Panc1 (cell line): ENCODE data around the gene HTR3D. TPM values are rescaled to one million over a fixed set of nuclear protein-coding genes. Genes with fewer than 3 reads are reported as not detected.

Source experiments
- ATAC-seq: fragments of 200-7000 bp; cut with Tn5 transposase; 2 replicates; pipeline ENCODE4 v1.9.1; 2020; ENCODE audit warnings: mild to moderate bottlenecking, moderate library complexity
- BruUV-seq: library from RNA; stranded (reverse); fragments of 400-500 nt; replicated peaks from 2 replicates; lab custom pipeline; 2021; lab: Mats Ljungman, UMichigan
- CTCF ChIA-PET: fragments of 300-600 bp; sonication (Branson Sonifier 250); formaldehyde crosslinking; loops from one replicate; lab custom pipeline; 2022; ENCODE audit warnings: antibody characterized with exemption; lab: Charles Lee
- POLR2A ChIA-PET: fragments of 300-600 bp; sonication (Branson Sonifier 250); formaldehyde crosslinking; loops from one replicate; lab custom pipeline; 2022; ENCODE audit warnings: antibody characterized with exemption; lab: Charles Lee
- DNase-seq: peaks from one replicate; pipeline ENCODE4 v3.0.0-alpha.2; 2010; ENCODE audit warnings: low read depth, low spot score
- H3K27ac ChIP-seq: 2 replicates; pipeline ENCODE4 v1.5.1; 2011; ENCODE audit warnings: mild to moderate bottlenecking, low read length, inconsistent platforms
- H3K27me3 ChIP-seq: fragments of 200-500 bp; sonication (Bioruptor generic); 2 replicates; pipeline ENCODE4 v1.6.0; 2014; ENCODE audit warnings: low read length, inconsistent platforms; ENCODE audit not compliant: control insufficient read depth, insufficient read depth
- H3K36me3 ChIP-seq: fragments of 200-500 bp; sonication (Bioruptor generic); 2 replicates; pipeline ENCODE4 v1.5.1; 2014; ENCODE audit warnings: inconsistent platforms, mild to moderate bottlenecking, low read length, moderate library complexity; ENCODE audit not compliant: control insufficient read depth, insufficient read depth
- H3K4me1 ChIP-seq: 2 replicates; pipeline ENCODE4 v1.5.1; 2011; ENCODE audit warnings: inconsistent platforms, mild to moderate bottlenecking, low read length, moderate library complexity; ENCODE audit not compliant: control insufficient read depth, insufficient read depth
- H3K4me3 ChIP-seq, 2 experiments: 2 replicates each; pipeline ENCODE4 v1.5.1; 2011 to 2012; ENCODE audit warnings: low read depth in 2 of 2, low read length in 2 of 2, mild to moderate bottlenecking in 2 of 2, inconsistent platforms in 1 of 2, moderate library complexity in 1 of 2
- H3K9me3 ChIP-seq: fragments of 200-500 bp; sonication (Bioruptor generic); 2 replicates; pipeline ENCODE4 v1.5.1; 2014; ENCODE audit warnings: low read depth, mild to moderate bottlenecking, inconsistent platforms, low read length, moderate library complexity; ENCODE audit not compliant: control insufficient read depth, insufficient read depth
- POLR2AphosphoS5 ChIP-seq: IDR thresholded peaks from 2 replicates; pipeline ENCODE4 v1.6.1; 2012; ENCODE audit warnings: mild to moderate bottlenecking, low read depth, low read length, moderate library complexity
- SIN3A ChIP-seq: IDR thresholded peaks from 2 replicates; pipeline ENCODE4 v1.6.1; 2012; ENCODE audit warnings: low read depth, mild to moderate bottlenecking, low read length, moderate library complexity, borderline replicate concordance; ENCODE audit not compliant: insufficient read depth
- TCF7L2 ChIP-seq: IDR thresholded peaks from 2 replicates; pipeline ENCODE4 v1.6.1; 2011; ENCODE audit warnings: mild to moderate bottlenecking, low read depth, low read length, inconsistent platforms
- in situ Hi-C: cut with HindIII; loops from 2 replicates; pipeline ENCODE4 v1.10.0; 2016; ENCODE audit warnings: low sequenced_read_pairs, low pct_unique_long_range_greater_than_20kb
- intact Hi-C: fragments of 100-400 bp; cut with micrococcal nuclease; formaldehyde crosslinking; loops from one replicate; pipeline ENCODE4 v1.10.0; 2022; ENCODE audit not compliant: unreplicated experiment
- total RNA-seq: library from RNA; stranded (reverse); gene quantifications from one replicate; pipeline ENCODE4 v1.2.1, GENCODE V29; 2021; ENCODE audit not compliant: unreplicated experiment
- TF ChIP-seq, protein P1 (sequence below): fragments of 450-650 bp; IDR thresholded peaks from 2 replicates; pipeline ENCODE4 v1.5.1; 2017; ENCODE audit warnings: mild to moderate bottlenecking
- TF ChIP-seq, protein P2 (sequence below), 2 experiments: IDR thresholded peaks; 2 replicates each; pipeline ENCODE4 v1.6.1; 2011 to 2012; ENCODE audit warnings: low read depth in 2 of 2, control low read depth in 1 of 2, low read length in 1 of 2, mild to moderate bottlenecking in 1 of 2, moderate library complexity in 1 of 2; ENCODE audit not compliant: insufficient read depth in 1 of 2

The HTR3D gene
- total RNA-seq, 1 experiment from 2014 or later: not detected

DNA sequence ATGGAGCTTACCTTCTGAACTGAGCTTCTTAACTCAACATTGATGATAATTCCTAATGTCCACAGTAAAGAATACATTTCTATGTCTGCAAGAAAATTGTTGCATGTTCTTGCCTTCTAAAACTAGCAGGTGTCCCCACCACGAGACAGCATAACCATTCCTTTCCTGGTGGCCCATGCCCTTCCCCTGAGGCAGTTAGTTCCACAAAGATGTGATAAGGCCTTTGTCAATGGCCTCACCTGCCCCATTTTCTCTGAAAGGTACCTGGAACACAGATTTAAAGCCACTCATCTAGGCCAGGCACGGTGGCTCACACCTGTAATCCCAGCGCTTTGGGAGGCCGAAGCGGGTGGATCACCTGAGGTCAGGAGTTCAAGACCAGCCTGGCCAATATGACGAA is 44.4 kb downstream of the HTR3D start:
- in situ Hi-C loops: no loop called here
- no peak for TF ChIP-seq POLR2AphosphoS5
- no peak for TF ChIP-seq SIN3A
- ATAC-seq (no peak), DNase-seq (no peak)
- no peaks in the 10 kb centered on the region for H3K4me1 ChIP-seq
- ChIA-PET CTCF (interaction anchor here (0.9 kb wide), 1 partner anchor 370 kb away, joined by 3 read pairs; no protein-coding TSS in a partner anchor), POLR2A (interaction anchor here (0.6 kb wide), 1 partner anchor 121 kb away, joined by 6 read pairs; no protein-coding TSS in a partner anchor)
- no peaks in the 10 kb centered on the region for H3K9me3 ChIP-seq
- H3K36me3 ChIP-seq: no peaks in the 10 kb centered on the region
- no TSS peak for BruUV-seq
- H3K4me3 ChIP-seq: no peak overlapping the region
- H3K27ac ChIP-seq: no peak overlapping the region
- no peaks in the 10 kb centered on the region; the same call in 1 of the 2 replicates for H3K27me3 ChIP-seq
- intact Hi-C loops: no loop called here

DNA sequence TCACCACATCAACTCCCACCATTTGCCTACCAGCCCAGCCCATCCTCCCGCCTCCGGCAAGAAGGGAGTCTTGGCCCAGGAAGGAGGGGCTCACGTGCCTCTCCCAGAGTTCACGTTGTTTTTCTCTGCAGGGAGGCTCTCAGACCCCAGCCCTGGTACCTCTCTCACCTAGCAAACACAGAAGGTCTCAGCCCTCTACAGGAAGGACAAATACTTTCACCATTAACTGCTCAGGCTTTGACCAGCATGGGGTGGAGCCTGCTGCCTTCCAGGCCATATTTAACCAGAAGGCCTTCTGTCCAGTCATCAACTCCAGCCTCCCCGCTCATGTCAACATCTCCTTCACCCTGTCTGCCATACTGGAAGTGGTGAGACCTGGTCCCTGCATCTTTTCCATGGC is 46.3 kb downstream of the HTR3D start:
- no peak for ATAC-seq
- in situ Hi-C loops: no loop called here

DNA sequence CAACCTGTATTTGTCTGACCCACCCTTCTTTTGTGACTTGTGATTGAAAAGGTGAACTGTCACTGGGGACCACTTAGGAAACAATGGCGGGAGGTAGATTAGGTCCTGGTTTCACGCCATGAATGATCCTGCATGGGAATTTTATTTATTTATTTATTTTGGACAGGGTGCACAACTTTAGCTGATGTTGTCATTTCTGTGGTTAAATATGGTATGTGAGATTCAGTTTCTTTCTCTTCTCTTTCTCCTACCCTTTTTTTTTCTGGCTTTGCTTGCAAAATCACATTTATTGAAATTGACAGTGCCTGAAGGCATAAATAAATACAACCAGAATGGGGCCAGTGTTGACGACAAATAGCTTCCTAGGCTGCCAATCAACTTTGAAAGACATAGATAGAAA is 47.3 kb downstream of the HTR3D start:
- ATAC-seq (no peak), DNase-seq (no peak)
- H3K27ac ChIP-seq: no peak overlapping the region
- H3K9me3 ChIP-seq: no peaks in the 10 kb centered on the region
- in situ Hi-C loops (no loop called here), intact Hi-C loops (no loop called here)
- H3K27me3 ChIP-seq: no peaks in the 10 kb centered on the region; the same call in 1 of the 2 replicates
- no peaks in the 10 kb centered on the region for H3K4me1 ChIP-seq
- H3K4me3 ChIP-seq: no peak overlapping the region
- TF ChIP-seq, protein P1, sequence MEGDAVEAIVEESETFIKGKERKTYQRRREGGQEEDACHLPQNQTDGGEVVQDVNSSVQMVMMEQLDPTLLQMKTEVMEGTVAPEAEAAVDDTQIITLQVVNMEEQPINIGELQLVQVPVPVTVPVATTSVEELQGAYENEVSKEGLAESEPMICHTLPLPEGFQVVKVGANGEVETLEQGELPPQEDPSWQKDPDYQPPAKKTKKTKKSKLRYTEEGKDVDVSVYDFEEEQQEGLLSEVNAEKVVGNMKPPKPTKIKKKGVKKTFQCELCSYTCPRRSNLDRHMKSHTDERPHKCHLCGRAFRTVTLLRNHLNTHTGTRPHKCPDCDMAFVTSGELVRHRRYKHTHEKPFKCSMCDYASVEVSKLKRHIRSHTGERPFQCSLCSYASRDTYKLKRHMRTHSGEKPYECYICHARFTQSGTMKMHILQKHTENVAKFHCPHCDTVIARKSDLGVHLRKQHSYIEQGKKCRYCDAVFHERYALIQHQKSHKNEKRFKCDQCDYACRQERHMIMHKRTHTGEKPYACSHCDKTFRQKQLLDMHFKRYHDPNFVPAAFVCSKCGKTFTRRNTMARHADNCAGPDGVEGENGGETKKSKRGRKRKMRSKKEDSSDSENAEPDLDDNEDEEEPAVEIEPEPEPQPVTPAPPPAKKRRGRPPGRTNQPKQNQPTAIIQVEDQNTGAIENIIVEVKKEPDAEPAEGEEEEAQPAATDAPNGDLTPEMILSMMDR: no peak
- TF ChIP-seq TCF7L2: no peak
- TF ChIP-seq, protein P2, sequence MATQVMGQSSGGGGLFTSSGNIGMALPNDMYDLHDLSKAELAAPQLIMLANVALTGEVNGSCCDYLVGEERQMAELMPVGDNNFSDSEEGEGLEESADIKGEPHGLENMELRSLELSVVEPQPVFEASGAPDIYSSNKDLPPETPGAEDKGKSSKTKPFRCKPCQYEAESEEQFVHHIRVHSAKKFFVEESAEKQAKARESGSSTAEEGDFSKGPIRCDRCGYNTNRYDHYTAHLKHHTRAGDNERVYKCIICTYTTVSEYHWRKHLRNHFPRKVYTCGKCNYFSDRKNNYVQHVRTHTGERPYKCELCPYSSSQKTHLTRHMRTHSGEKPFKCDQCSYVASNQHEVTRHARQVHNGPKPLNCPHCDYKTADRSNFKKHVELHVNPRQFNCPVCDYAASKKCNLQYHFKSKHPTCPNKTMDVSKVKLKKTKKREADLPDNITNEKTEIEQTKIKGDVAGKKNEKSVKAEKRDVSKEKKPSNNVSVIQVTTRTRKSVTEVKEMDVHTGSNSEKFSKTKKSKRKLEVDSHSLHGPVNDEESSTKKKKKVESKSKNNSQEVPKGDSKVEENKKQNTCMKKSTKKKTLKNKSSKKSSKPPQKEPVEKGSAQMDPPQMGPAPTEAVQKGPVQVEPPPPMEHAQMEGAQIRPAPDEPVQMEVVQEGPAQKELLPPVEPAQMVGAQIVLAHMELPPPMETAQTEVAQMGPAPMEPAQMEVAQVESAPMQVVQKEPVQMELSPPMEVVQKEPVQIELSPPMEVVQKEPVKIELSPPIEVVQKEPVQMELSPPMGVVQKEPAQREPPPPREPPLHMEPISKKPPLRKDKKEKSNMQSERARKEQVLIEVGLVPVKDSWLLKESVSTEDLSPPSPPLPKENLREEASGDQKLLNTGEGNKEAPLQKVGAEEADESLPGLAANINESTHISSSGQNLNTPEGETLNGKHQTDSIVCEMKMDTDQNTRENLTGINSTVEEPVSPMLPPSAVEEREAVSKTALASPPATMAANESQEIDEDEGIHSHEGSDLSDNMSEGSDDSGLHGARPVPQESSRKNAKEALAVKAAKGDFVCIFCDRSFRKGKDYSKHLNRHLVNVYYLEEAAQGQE (IDR thresholded peaks at IDR 0.05; ENCODE audit: insufficient read depth in 1 of 2, low read depth in 2 of 2, low read length in 1 of 2): no peak
- no peak for TF ChIP-seq SIN3A
- no peak for TF ChIP-seq POLR2AphosphoS5
- no TSS peak for BruUV-seq
- H3K36me3 ChIP-seq: no peaks in the 10 kb centered on the region
- POLR2A ChIA-PET: interaction anchor here (0.7 kb wide), 1 partner anchor 13 kb away, joined by 3 read pairs; no protein-coding TSS in a partner anchor
- CTCF ChIA-PET: interaction anchor here (0.6 kb wide), 1 partner anchor 11 kb away, joined by 5 read pairs; no protein-coding TSS in a partner anchor

More for the DNA sequence above, 46.3 kb downstream of the HTR3D start:
- no peak for DNase-seq
- CTCF ChIA-PET: no interaction called here
- Histone ChIP-seq H3K27ac (no peak overlapping the region), H3K27me3 (no peaks in the 10 kb centered on the region; the same call in 1 of the 2 replicates), H3K4me3 (no peak overlapping the region), H3K36me3 (no peaks in the 10 kb centered on the region), H3K9me3 (no peaks in the 10 kb centered on the region), H3K4me1 (no peaks in the 10 kb centered on the region)
- no TSS peak for BruUV-seq
- intact Hi-C loops: no loop called here
- TF ChIP-seq POLR2AphosphoS5: no peak
- TF ChIP-seq, protein P1: no peak
- POLR2A ChIA-PET: no interaction called here
